Panc1 (cell line): ENCODE results near the gene MGA. TPM values are rescaled to one million over a fixed set of nuclear protein-coding genes. Genes with fewer than 3 reads are reported as not detected.

Experiments
- ATAC-seq: fragments of 200-7000 bp; cut with Tn5 transposase; 2 replicates; pipeline ENCODE4 v1.9.1; 2020; ENCODE audit warnings: mild to moderate bottlenecking, moderate library complexity
- BruUV-seq: library from RNA; stranded (reverse); fragments of 400-500 nt; replicated peaks from 2 replicates; lab custom pipeline; 2021; lab: Mats Ljungman, UMichigan
- CTCF ChIA-PET: fragments of 300-600 bp; sonication (Branson Sonifier 250); formaldehyde crosslinking; loops from one replicate; lab custom pipeline; 2022; ENCODE audit warnings: antibody characterized with exemption; lab: Charles Lee
- POLR2A ChIA-PET: fragments of 300-600 bp; sonication (Branson Sonifier 250); formaldehyde crosslinking; loops from one replicate; lab custom pipeline; 2022; ENCODE audit warnings: antibody characterized with exemption; lab: Charles Lee
- DNase-seq: peaks from one replicate; pipeline ENCODE4 v3.0.0-alpha.2; 2010; ENCODE audit warnings: low read depth, low spot score
- H3K27ac ChIP-seq: 2 replicates; pipeline ENCODE4 v1.5.1; 2011; ENCODE audit warnings: mild to moderate bottlenecking, low read length, inconsistent platforms
- H3K27me3 ChIP-seq: fragments of 200-500 bp; sonication (Bioruptor generic); 2 replicates; pipeline ENCODE4 v1.6.0; 2014; ENCODE audit warnings: low read length, inconsistent platforms; ENCODE audit not compliant: control insufficient read depth, insufficient read depth
- H3K36me3 ChIP-seq: fragments of 200-500 bp; sonication (Bioruptor generic); 2 replicates; pipeline ENCODE4 v1.5.1; 2014; ENCODE audit warnings: inconsistent platforms, mild to moderate bottlenecking, low read length, moderate library complexity; ENCODE audit not compliant: control insufficient read depth, insufficient read depth
- H3K4me1 ChIP-seq: 2 replicates; pipeline ENCODE4 v1.5.1; 2011; ENCODE audit warnings: inconsistent platforms, mild to moderate bottlenecking, low read length, moderate library complexity; ENCODE audit not compliant: control insufficient read depth, insufficient read depth
- H3K4me3 ChIP-seq, 2 experiments: 2 replicates each; pipeline ENCODE4 v1.5.1; 2011 to 2012; ENCODE audit warnings: low read depth in 2 of 2, low read length in 2 of 2, mild to moderate bottlenecking in 2 of 2, inconsistent platforms in 1 of 2, moderate library complexity in 1 of 2
- H3K9me3 ChIP-seq: fragments of 200-500 bp; sonication (Bioruptor generic); 2 replicates; pipeline ENCODE4 v1.5.1; 2014; ENCODE audit warnings: low read depth, mild to moderate bottlenecking, inconsistent platforms, low read length, moderate library complexity; ENCODE audit not compliant: control insufficient read depth, insufficient read depth
- CTCF ChIP-seq: fragments of 450-650 bp; IDR thresholded peaks from 2 replicates; pipeline ENCODE4 v1.5.1; 2017; ENCODE audit warnings: mild to moderate bottlenecking
- POLR2AphosphoS5 ChIP-seq: IDR thresholded peaks from 2 replicates; pipeline ENCODE4 v1.6.1; 2012; ENCODE audit warnings: mild to moderate bottlenecking, low read depth, low read length, moderate library complexity
- SIN3A ChIP-seq: IDR thresholded peaks from 2 replicates; pipeline ENCODE4 v1.6.1; 2012; ENCODE audit warnings: low read depth, mild to moderate bottlenecking, low read length, moderate library complexity, borderline replicate concordance; ENCODE audit not compliant: insufficient read depth
- TCF7L2 ChIP-seq: IDR thresholded peaks from 2 replicates; pipeline ENCODE4 v1.6.1; 2011; ENCODE audit warnings: mild to moderate bottlenecking, low read depth, low read length, inconsistent platforms
- in situ Hi-C: cut with HindIII; loops from 2 replicates; pipeline ENCODE4 v1.10.0; 2016; ENCODE audit warnings: low sequenced_read_pairs, low pct_unique_long_range_greater_than_20kb
- intact Hi-C: fragments of 100-400 bp; cut with micrococcal nuclease; formaldehyde crosslinking; loops from one replicate; pipeline ENCODE4 v1.10.0; 2022; ENCODE audit not compliant: unreplicated experiment
- total RNA-seq: library from RNA; stranded (reverse); gene quantifications from one replicate; pipeline ENCODE4 v1.2.1, GENCODE V29; 2021; ENCODE audit not compliant: unreplicated experiment
- TF ChIP-seq, protein P1 (sequence below), 2 experiments: IDR thresholded peaks; 2 replicates each; pipeline ENCODE4 v1.6.1; 2011 to 2012; ENCODE audit warnings: low read depth in 2 of 2, control low read depth in 1 of 2, low read length in 1 of 2, mild to moderate bottlenecking in 1 of 2, moderate library complexity in 1 of 2; ENCODE audit not compliant: insufficient read depth in 1 of 2

The MGA gene
- total RNA-seq, 1 experiment from 2014 or later: 43.6 TPM

- Histone ChIP-seq H3K27me3 (no peaks in the 10 kb centered on the region), H3K4me1 (peaks cover 25% of the 10 kb centered on the region; the same call in 1 of the 2 replicates), H3K9me3 (peaks cover 4% of the 10 kb centered on the region; the same call in 1 of the 2 replicates), H3K27ac (peak overlapping the region; percentile 98), H3K36me3 (no peaks in the 10 kb centered on the region), H3K4me3 (peak overlapping the region; percentile 62 to 70)
- DNase-seq (peak; percentile 73), ATAC-seq (peak; percentile 94)
- TF ChIP-seq, protein P1, sequence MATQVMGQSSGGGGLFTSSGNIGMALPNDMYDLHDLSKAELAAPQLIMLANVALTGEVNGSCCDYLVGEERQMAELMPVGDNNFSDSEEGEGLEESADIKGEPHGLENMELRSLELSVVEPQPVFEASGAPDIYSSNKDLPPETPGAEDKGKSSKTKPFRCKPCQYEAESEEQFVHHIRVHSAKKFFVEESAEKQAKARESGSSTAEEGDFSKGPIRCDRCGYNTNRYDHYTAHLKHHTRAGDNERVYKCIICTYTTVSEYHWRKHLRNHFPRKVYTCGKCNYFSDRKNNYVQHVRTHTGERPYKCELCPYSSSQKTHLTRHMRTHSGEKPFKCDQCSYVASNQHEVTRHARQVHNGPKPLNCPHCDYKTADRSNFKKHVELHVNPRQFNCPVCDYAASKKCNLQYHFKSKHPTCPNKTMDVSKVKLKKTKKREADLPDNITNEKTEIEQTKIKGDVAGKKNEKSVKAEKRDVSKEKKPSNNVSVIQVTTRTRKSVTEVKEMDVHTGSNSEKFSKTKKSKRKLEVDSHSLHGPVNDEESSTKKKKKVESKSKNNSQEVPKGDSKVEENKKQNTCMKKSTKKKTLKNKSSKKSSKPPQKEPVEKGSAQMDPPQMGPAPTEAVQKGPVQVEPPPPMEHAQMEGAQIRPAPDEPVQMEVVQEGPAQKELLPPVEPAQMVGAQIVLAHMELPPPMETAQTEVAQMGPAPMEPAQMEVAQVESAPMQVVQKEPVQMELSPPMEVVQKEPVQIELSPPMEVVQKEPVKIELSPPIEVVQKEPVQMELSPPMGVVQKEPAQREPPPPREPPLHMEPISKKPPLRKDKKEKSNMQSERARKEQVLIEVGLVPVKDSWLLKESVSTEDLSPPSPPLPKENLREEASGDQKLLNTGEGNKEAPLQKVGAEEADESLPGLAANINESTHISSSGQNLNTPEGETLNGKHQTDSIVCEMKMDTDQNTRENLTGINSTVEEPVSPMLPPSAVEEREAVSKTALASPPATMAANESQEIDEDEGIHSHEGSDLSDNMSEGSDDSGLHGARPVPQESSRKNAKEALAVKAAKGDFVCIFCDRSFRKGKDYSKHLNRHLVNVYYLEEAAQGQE (IDR thresholded peaks at IDR 0.05; ENCODE audit: insufficient read depth in 1 of 2, low read depth in 2 of 2, low read length in 1 of 2): no peak
- TF ChIP-seq POLR2AphosphoS5: peak; percentile 82
- CTCF ChIA-PET: interaction anchor here (0.9 kb wide), 1 partner anchor 64 kb away, joined by 3 read pairs; no protein-coding TSS in a partner anchor
- intact Hi-C loops (no loop called here), in situ Hi-C loops (no loop called here)
- BruUV-seq: no TSS peak
- POLR2A ChIA-PET: interaction anchor here (0.6 to 0.7 kb wide), 2 partner anchors 9 to 107 kb away, joined by 3 read pairs; no protein-coding TSS in a partner anchor
These were observed 38.7 kb upstream of the MGA start for GRCh38 chr15:41621200-41622193.

- intact Hi-C loops: no loop called here
- TSS peak; percentile 84 for BruUV-seq
These were observed 37.3 kb upstream of the MGA start for GRCh38 chr15:41622901-41623300.

More at GRCh38 chr15:41622901-41623300, 37.3 kb upstream of the MGA start:
- POLR2A ChIA-PET: no interaction called here
- no peaks in the 10 kb centered on the region for H3K27me3 ChIP-seq
- H3K9me3 ChIP-seq: no peaks in the 10 kb centered on the region
- no peak for DNase-seq
- H3K4me3 ChIP-seq: peak overlapping the region; percentile 62 to 70; a peak in 3 of 4 replicates
- H3K36me3 ChIP-seq: no peaks in the 10 kb centered on the region
- H3K4me1 ChIP-seq: peaks cover 25% of the 10 kb centered on the region; the same call in 1 of the 2 replicates
- peak overlapping the region; percentile 98 for H3K27ac ChIP-seq
- TF ChIP-seq, protein P1 (IDR thresholded peaks at IDR 0.05; ENCODE audit: insufficient read depth in 1 of 2, low read depth in 2 of 2, low read length in 1 of 2): no peak
- TF ChIP-seq SIN3A (no peak), TCF7L2 (no peak), POLR2AphosphoS5 (no peak), CTCF (no peak)
- no peak for ATAC-seq
- in situ Hi-C loops: no loop called here
- CTCF ChIA-PET: no interaction called here
